Measurements from ENCODE around the gene PHACTR4. TPM values are rescaled to one million over a fixed set of nuclear protein-coding genes. Genes with fewer than 3 reads are reported as not detected.

PHACTR4 gene
- total and polyA plus RNA-seq, 2 of the 13 experiments (the other 11 are each of a cell fraction or from before 2014, with no cell fraction given), result 13.9 to 17.1 TPM

DNA sequence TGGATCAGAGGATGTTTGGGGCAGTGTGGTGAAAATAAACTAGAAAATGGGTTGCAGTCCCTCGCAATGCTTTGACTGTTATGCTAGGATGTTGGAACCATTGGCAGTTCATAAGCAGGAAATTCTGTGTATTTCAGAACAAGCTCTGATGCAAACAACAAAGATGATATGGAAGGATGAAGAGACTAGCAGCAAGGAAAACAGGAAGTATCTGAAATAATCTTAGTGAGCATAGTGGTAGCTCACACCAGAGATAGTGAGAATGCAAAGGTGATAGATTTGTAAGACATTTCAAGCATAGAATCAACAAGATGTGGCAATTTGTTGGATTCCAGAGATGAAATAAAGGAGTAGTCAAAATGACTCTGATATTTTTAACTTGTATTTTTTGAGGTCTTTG, 125.2 kb downstream of the PHACTR4 start:
- no peaks in the 10 kb centered on the region for H4K20me1 ChIP-seq (ENCODE audit: insufficient read depth, low read length)
- in situ Hi-C loops (cut with HindIII; ENCODE audit: extremely low pct_ligation_motif_present, low pct_unique_long_range_greater_than_20kb), result no loop called here
- no peak for FAIRE-seq
- no peak for ATAC-seq
- WGBS (ENCODE audit: low lambda C conversion rate), result 97% methylated on average over 1 of the region's 1 CpG
- H3K9me3 ChIP-seq (ENCODE audit: low read length), result no peaks in the 10 kb centered on the region
- H3K79me2 ChIP-seq (ENCODE audit: insufficient read depth, low read length), result no peaks in the 10 kb centered on the region
- TF ChIP-seq FOXK1 (CRISPR knock-in tag; IDR thresholded peaks at IDR 0.05; ENCODE audit: borderline replicate concordance, low read depth) (no peak), SRSF4 (IDR thresholded peaks at IDR 0.05; ENCODE audit: low read depth, low read length, poor library complexity, severe bottlenecking) (no peak), IRX3 (CRISPR knock-in tag; IDR thresholded peaks at IDR 0.05; ENCODE audit: borderline replicate concordance, low read depth) (no peak), ZNF552 (CRISPR knock-in tag; IDR thresholded peaks at IDR 0.05; ENCODE audit: borderline replicate concordance) (no peak), CCAR2 (optimal IDR thresholded peaks at IDR 0.05; ENCODE audit: low read depth, low read length) (no peak), ATRX (CRISPR knock-in tag; IDR thresholded peaks at IDR 0.05; ENCODE audit: borderline replicate concordance) (no peak), NCOA2 (CRISPR knock-in tag; IDR thresholded peaks at IDR 0.05) (no peak), SRY (CRISPR knock-in tag; IDR thresholded peaks at IDR 0.05) (no peak), ZNF343 (CRISPR knock-in tag; IDR thresholded peaks at IDR 0.05) (no peak), ZSCAN30 (CRISPR knock-in tag; IDR thresholded peaks at IDR 0.05) (no peak)
- TF ChIP-seq, protein P1, sequence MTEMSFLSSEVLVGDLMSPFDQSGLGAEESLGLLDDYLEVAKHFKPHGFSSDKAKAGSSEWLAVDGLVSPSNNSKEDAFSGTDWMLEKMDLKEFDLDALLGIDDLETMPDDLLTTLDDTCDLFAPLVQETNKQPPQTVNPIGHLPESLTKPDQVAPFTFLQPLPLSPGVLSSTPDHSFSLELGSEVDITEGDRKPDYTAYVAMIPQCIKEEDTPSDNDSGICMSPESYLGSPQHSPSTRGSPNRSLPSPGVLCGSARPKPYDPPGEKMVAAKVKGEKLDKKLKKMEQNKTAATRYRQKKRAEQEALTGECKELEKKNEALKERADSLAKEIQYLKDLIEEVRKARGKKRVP (CRISPR knock-in tag; IDR thresholded peaks at IDR 0.05), result no peak
- no peak overlapping the region for H3K27ac ChIP-seq (ENCODE audit: extremely low read length, insufficient read depth, low read length)
- CTCF ChIA-PET (ENCODE audit: low intra/inter-chr PET ratio, low total read pairs), result no interaction called here
- H3K4me1 ChIP-seq (ENCODE audit: insufficient read depth, low read length), result no peaks in the 10 kb centered on the region
- DNase-seq (ENCODE audit: low spot score), result no peak
- no peak overlapping the region for H3K4me2 ChIP-seq (ENCODE audit: low read depth, low read length)
- no peak overlapping the region for H2AFZ ChIP-seq (ENCODE audit: low read length)
- no TSS peak for BruUV-seq (replicated peaks)
- H3K36me3 ChIP-seq (replicated peaks in 1 of 2; ENCODE audit: control insufficient read depth in 1 of 2, insufficient read depth in 2 of 2, low read length in 2 of 2), result peaks cover 25 to 54% of the 10 kb centered on the region in 2 experiments; a peak in 4 of 5 replicates
- intact Hi-C loops (cut with micrococcal nuclease; ENCODE audit: unreplicated experiment), result no loop called here
- POLR2A ChIA-PET, result interaction anchor here (1.2 kb wide), 1 partner anchor 11 kb away, joined by 3 read pairs; no protein-coding TSS in a partner anchor
- H3K4me3 ChIP-seq (replicated peaks in 1 of 3; ENCODE audit: insufficient read depth in 1 of 3, low read depth in 2 of 3, low read length in 3 of 3), result no peak overlapping the region
- no peak overlapping the region for H3K9ac ChIP-seq (ENCODE audit: insufficient read depth, low read depth, low read length)
- no peaks in the 10 kb centered on the region for H3K27me3 ChIP-seq (ENCODE audit: control insufficient read depth in 1 of 2, insufficient read depth in 2 of 2, low read length in 2 of 2)
